ENCODE measurements around the gene ZNF850.
"Not testable (repeated sequence)": the region's sequence is repeated elsewhere in the genome, so short reads cannot be mapped to it uniquely, and the experiment has no call there.

The ZNF850 gene

GRCh38 chr19:36750066-36750691 lies 22.4 kb downstream of the ZNF850 start:
- Histone ChIP-seq H3K27me3 (ENCODE audit: control insufficient read depth, insufficient read depth, low read length) (no peaks in the 10 kb centered on the region), H3K9me3 (ENCODE audit: control insufficient read depth, insufficient read depth, low read length) (peaks cover 64% of the 10 kb centered on the region), H3K9ac (ENCODE audit: low read depth, low read length) (no peak overlapping the region), H3K4me3 (ENCODE audit: low read depth, low read length) (no peak overlapping the region), H3K36me3 (ENCODE audit: control insufficient read depth, insufficient read depth, low read length) (peaks cover 47% of the 10 kb centered on the region), H3K4me1 (ENCODE audit: control insufficient read depth, insufficient read depth, low read length) (no peaks in the 10 kb centered on the region)

- not testable (repeated sequence) for H3K27me3 ChIP-seq (ENCODE audit: control insufficient read depth, insufficient read depth, low read length); H3K4me1 ChIP-seq (ENCODE audit: control insufficient read depth, insufficient read depth, low read length); H3K4me3 ChIP-seq (ENCODE audit: low read depth, low read length); H3K9ac ChIP-seq (ENCODE audit: low read depth, low read length)
- Histone ChIP-seq H3K9me3 (ENCODE audit: control insufficient read depth, insufficient read depth, low read length) (peaks cover 64% of the 10 kb centered on the region), H3K36me3 (ENCODE audit: control insufficient read depth, insufficient read depth, low read length) (peaks cover 46% of the 10 kb centered on the region)
Observed at GRCh38 chr19:36749613-36750012, 23.0 kb downstream of the ZNF850 start.

- H3K36me3 ChIP-seq (ENCODE audit: control insufficient read depth, insufficient read depth, low read length) = peaks cover 46% of the 10 kb centered on the region
Observed at GRCh38 chr19:36748431-36749275, 24.0 kb downstream of the ZNF850 start.

GRCh38 chr19:36747750-36748149 lies 24.9 kb downstream of the ZNF850 start:
- Histone ChIP-seq H3K9me3 (ENCODE audit: control insufficient read depth, insufficient read depth, low read length) (peaks cover 63% of the 10 kb centered on the region), H3K4me1 (ENCODE audit: control insufficient read depth, insufficient read depth, low read length) (no peaks in the 10 kb centered on the region), H3K27me3 (ENCODE audit: control insufficient read depth, insufficient read depth, low read length) (no peaks in the 10 kb centered on the region), H3K36me3 (ENCODE audit: control insufficient read depth, insufficient read depth, low read length) (peaks cover 46% of the 10 kb centered on the region), H3K9ac (ENCODE audit: low read depth, low read length) (no peak overlapping the region), H3K4me3 (ENCODE audit: low read depth, low read length) (no peak overlapping the region)

More at GRCh38 chr19:36748431-36749275, 24.0 kb downstream of the ZNF850 start:
- Histone ChIP-seq H3K9me3 (ENCODE audit: control insufficient read depth, insufficient read depth, low read length) (peaks cover 64% of the 10 kb centered on the region), H3K9ac (ENCODE audit: low read depth, low read length) (no peak overlapping the region), H3K4me3 (ENCODE audit: low read depth, low read length) (no peak overlapping the region), H3K27me3 (ENCODE audit: control insufficient read depth, insufficient read depth, low read length) (no peaks in the 10 kb centered on the region), H3K4me1 (ENCODE audit: control insufficient read depth, insufficient read depth, low read length) (no peaks in the 10 kb centered on the region)

GRCh38 chr19:36745870-36746269 lies 26.7 kb downstream of the ZNF850 start:
- no peaks in the 10 kb centered on the region for H3K4me1 ChIP-seq (ENCODE audit: control insufficient read depth, insufficient read depth, low read length)
- H3K27me3 ChIP-seq (ENCODE audit: control insufficient read depth, insufficient read depth, low read length) = no peaks in the 10 kb centered on the region
- no peak overlapping the region for H3K4me3 ChIP-seq (ENCODE audit: low read depth, low read length)
- peaks cover 40% of the 10 kb centered on the region for H3K36me3 ChIP-seq (ENCODE audit: control insufficient read depth, insufficient read depth, low read length)
- H3K9ac ChIP-seq (ENCODE audit: low read depth, low read length) = no peak overlapping the region
- H3K9me3 ChIP-seq (ENCODE audit: control insufficient read depth, insufficient read depth, low read length) = peaks cover 44% of the 10 kb centered on the region

GRCh38 chr19:36736166-36736565 lies 36.4 kb downstream of the ZNF850 start:
- not testable (repeated sequence) for H3K27me3 ChIP-seq (ENCODE audit: control insufficient read depth, insufficient read depth, low read length); H3K36me3 ChIP-seq (ENCODE audit: control insufficient read depth, insufficient read depth, low read length); H3K9me3 ChIP-seq (ENCODE audit: control insufficient read depth, insufficient read depth, low read length); H3K4me1 ChIP-seq (ENCODE audit: control insufficient read depth, insufficient read depth, low read length); H3K4me3 ChIP-seq (ENCODE audit: low read depth, low read length); H3K9ac ChIP-seq (ENCODE audit: low read depth, low read length)

- H3K27me3 ChIP-seq (ENCODE audit: control insufficient read depth, insufficient read depth, low read length) = no peaks in the 10 kb centered on the region
- H3K4me3 ChIP-seq (ENCODE audit: low read depth, low read length) = peak overlapping the region; percentile 8
- H3K4me1 ChIP-seq (ENCODE audit: control insufficient read depth, insufficient read depth, low read length) = no peaks in the 10 kb centered on the region
- H3K9me3 ChIP-seq (ENCODE audit: control insufficient read depth, insufficient read depth, low read length) = peaks cover 55% of the 10 kb centered on the region
- H3K9ac ChIP-seq (ENCODE audit: low read depth, low read length) = no peak overlapping the region
- H3K36me3 ChIP-seq (ENCODE audit: control insufficient read depth, insufficient read depth, low read length) = peaks cover 36% of the 10 kb centered on the region
Observed at GRCh38 chr19:36719687-36720556, 52.7 kb downstream of the ZNF850 start.

- peaks cover 46% of the 10 kb centered on the region for H3K9me3 ChIP-seq (ENCODE audit: control insufficient read depth, insufficient read depth, low read length)
- H3K36me3 ChIP-seq (ENCODE audit: control insufficient read depth, insufficient read depth, low read length) = peaks cover 33% of the 10 kb centered on the region
- no peak overlapping the region for H3K4me3 ChIP-seq (ENCODE audit: low read depth, low read length)
Observed at GRCh38 chr19:36709423-36709822, 63.2 kb downstream of the ZNF850 start.

GRCh38 chr19:36707134-36707533 lies 65.5 kb downstream of the ZNF850 start:
- Histone ChIP-seq H3K27me3 (ENCODE audit: control insufficient read depth, insufficient read depth, low read length) (no peaks in the 10 kb centered on the region), H3K4me3 (ENCODE audit: low read depth, low read length) (no peak overlapping the region), H3K36me3 (ENCODE audit: control insufficient read depth, insufficient read depth, low read length) (peaks cover 12% of the 10 kb centered on the region), H3K9ac (ENCODE audit: low read depth, low read length) (no peak overlapping the region), H3K4me1 (ENCODE audit: control insufficient read depth, insufficient read depth, low read length) (no peaks in the 10 kb centered on the region), H3K9me3 (ENCODE audit: control insufficient read depth, insufficient read depth, low read length) (peaks cover 31% of the 10 kb centered on the region)

More at GRCh38 chr19:36709423-36709822, 63.2 kb downstream of the ZNF850 start:
- H3K27me3 ChIP-seq (ENCODE audit: control insufficient read depth, insufficient read depth, low read length) = no peaks in the 10 kb centered on the region
- H3K4me1 ChIP-seq (ENCODE audit: control insufficient read depth, insufficient read depth, low read length) = no peaks in the 10 kb centered on the region
- H3K9ac ChIP-seq (ENCODE audit: low read depth, low read length) = no peak overlapping the region

GRCh38 chr19:36688058-36688457 lies 84.5 kb downstream of the ZNF850 start:
- Histone ChIP-seq H3K4me1 (ENCODE audit: control insufficient read depth, insufficient read depth, low read length) (no peaks in the 10 kb centered on the region), H3K9ac (ENCODE audit: low read depth, low read length) (peak overlapping the region; percentile 98), H3K27me3 (ENCODE audit: control insufficient read depth, insufficient read depth, low read length) (no peaks in the 10 kb centered on the region), H3K9me3 (ENCODE audit: control insufficient read depth, insufficient read depth, low read length) (no peaks in the 10 kb centered on the region), H3K4me3 (ENCODE audit: low read depth, low read length) (peak overlapping the region; percentile 97), H3K36me3 (ENCODE audit: control insufficient read depth, insufficient read depth, low read length) (peaks cover 30% of the 10 kb centered on the region)

- Histone ChIP-seq H3K27me3 (ENCODE audit: control insufficient read depth, insufficient read depth, low read length) (no peaks in the 10 kb centered on the region), H3K9ac (ENCODE audit: low read depth, low read length) (peak within 1 kb of the TSS; percentile 98), H3K4me1 (ENCODE audit: control insufficient read depth, insufficient read depth, low read length) (no peaks in the 10 kb centered on the region), H3K4me3 (ENCODE audit: low read depth, low read length) (peak within 1 kb of the TSS; percentile 97), H3K9me3 (ENCODE audit: control insufficient read depth, insufficient read depth, low read length) (no peaks in the 10 kb centered on the region), H3K36me3 (ENCODE audit: control insufficient read depth, insufficient read depth, low read length) (peaks cover 26% of the 10 kb centered on the region)
Observed at GRCh38 chr19:36687214-36688056, 85.2 kb downstream of the ZNF850 start, which contains the start of gene ZNF567. Gene ZNF567, plus strand, starts transcription at chr19:36687612. Its CDS starts 7,256 bp downstream, at chr19:36694868.
